Sigmoid colon (tissue), 4 donors: ENCODE measurements around the gene AHCY.

Experiments
- POLR2A ChIP-seq, 2 donors: fragments of 450-650 bp; IDR thresholded peaks; one replicate each; pipeline ENCODE4 v1.6.1; 2016; ENCODE audit warnings: antibody characterized with exemption in 2 of 2, mild to moderate bottlenecking in 2 of 2, moderate library complexity in 2 of 2
- POLR2AphosphoS5 ChIP-seq, 4 donors: sonication (generic); formaldehyde crosslinking; IDR thresholded peaks; one replicate each; pipeline ENCODE4 v1.6.1; 2017; ENCODE audit warnings: antibody characterized with exemption in 4 of 4
- TF ChIP-seq, protein P1 (sequence below), 4 experiments: fragments of 450-650 bp in 3 of 4; fragments of 200-600 bp in 1 of 4; IDR thresholded peaks; one replicate each; pipeline ENCODE4 v1.5.1; 2016 to 2019; ENCODE audit warnings: antibody characterized with exemption in 4 of 4, mild to moderate bottlenecking in 3 of 4, moderate library complexity in 2 of 4

DNA sequence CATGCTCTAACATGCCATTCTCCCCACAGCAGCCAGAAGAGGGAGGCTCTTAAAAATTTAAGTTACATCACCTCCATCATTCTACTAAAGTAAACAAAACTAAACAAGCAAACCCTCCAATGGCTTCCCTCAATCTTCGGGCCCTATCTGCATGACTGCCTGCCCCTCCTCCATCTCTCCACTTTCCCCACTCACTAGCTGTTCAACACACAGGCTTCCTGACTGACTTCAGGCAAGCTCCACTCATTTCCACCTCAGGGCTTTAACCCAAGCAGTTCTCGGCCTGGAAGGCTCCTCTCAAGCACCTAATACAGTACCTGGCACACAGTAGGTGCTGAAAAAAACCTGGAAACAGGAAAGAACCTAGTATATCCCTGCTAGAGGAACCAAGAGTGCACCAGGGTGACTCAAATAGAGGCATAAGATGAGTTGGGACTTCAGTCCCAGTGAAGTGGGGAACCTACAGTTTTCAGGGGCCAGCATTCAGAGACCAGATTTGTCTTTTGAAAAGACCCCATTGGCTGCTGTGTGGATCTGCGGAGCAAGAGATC is 2.8 kb downstream of the AHCY start:
- TF ChIP-seq, protein P1, sequence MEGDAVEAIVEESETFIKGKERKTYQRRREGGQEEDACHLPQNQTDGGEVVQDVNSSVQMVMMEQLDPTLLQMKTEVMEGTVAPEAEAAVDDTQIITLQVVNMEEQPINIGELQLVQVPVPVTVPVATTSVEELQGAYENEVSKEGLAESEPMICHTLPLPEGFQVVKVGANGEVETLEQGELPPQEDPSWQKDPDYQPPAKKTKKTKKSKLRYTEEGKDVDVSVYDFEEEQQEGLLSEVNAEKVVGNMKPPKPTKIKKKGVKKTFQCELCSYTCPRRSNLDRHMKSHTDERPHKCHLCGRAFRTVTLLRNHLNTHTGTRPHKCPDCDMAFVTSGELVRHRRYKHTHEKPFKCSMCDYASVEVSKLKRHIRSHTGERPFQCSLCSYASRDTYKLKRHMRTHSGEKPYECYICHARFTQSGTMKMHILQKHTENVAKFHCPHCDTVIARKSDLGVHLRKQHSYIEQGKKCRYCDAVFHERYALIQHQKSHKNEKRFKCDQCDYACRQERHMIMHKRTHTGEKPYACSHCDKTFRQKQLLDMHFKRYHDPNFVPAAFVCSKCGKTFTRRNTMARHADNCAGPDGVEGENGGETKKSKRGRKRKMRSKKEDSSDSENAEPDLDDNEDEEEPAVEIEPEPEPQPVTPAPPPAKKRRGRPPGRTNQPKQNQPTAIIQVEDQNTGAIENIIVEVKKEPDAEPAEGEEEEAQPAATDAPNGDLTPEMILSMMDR (IDR thresholded peaks at IDR 0.05) = no peak
- no peak for TF ChIP-seq POLR2A (IDR thresholded peaks at IDR 0.05)
- TF ChIP-seq POLR2AphosphoS5 (IDR thresholded peaks at IDR 0.05) = no peak
